ENCODE measurements around the gene CHD5. TPM values are rescaled to one million over a fixed set of nuclear protein-coding genes. Genes with fewer than 3 reads are reported as not detected.
A peak's percentile ranks its signal among the peaks of the same experiment; 100 is the strongest.

Gene CHD5
- total and polyA plus RNA-seq, 2 experiments from 2014 or later = 0.10 to 0.11 TPM

- Histone ChIP-seq H3K27me3 (replicated peaks; ENCODE audit: insufficient read depth) (0 out of 2 replicates have a peak, but pooled peaks cover 4% of the 10 kb centered on the region), H3K79me2 (ENCODE audit: insufficient read depth) (no peaks in the 10 kb centered on the region), H3K9me3 (ENCODE audit: low read depth) (no peaks in the 10 kb centered on the region), H3K4me1 (ENCODE audit: insufficient read depth) (peaks cover 15% of the 10 kb centered on the region; the same call in 1 of the 2 replicates), H3K4me3 (no peak overlapping the region), H2AFZ (no peak overlapping the region), H3K4me2 (ENCODE audit: unreplicated experiment) (no peak overlapping the region), H4K20me1 (ENCODE audit: insufficient read depth) (no peaks in the 10 kb centered on the region), H3K27ac (no peak overlapping the region), H3K9me2 (ENCODE audit: insufficient read depth) (no peaks in the 10 kb centered on the region), H3K36me3 (ENCODE audit: low read depth) (no peaks in the 10 kb centered on the region), H3F3A (ENCODE audit: insufficient read depth) (peaks cover 12% of the 10 kb centered on the region), H3K9ac (no peak overlapping the region)
- WGBS, 2 experiments (ENCODE audit: low coverage in 1 of 2, low lambda C conversion rate in 2 of 2, missing lambda C conversion rate in 2 of 2) = 43 to 56% methylated on average over 2 of the region's 2 CpGs
- TF ChIP-seq EZH2 (IDR thresholded peaks at IDR 0.05; ENCODE audit: insufficient read depth, poor library complexity, severe bottlenecking) = no peak
- TF ChIP-seq EZH2phosphoT487 (IDR thresholded peaks at IDR 0.05; ENCODE audit: insufficient read depth, low read depth) = no peak
- no peak for DNase-seq
- in situ Hi-C loops (cut with MboI) = no loop called here
These were observed 63.1 kb downstream of the CHD5 start for GRCh38 chr1:6117064-6117463.

- H3K4me2 ChIP-seq (ENCODE audit: unreplicated experiment) = no peak overlapping the region
- peaks cover 12% of the 10 kb centered on the region for H3F3A ChIP-seq (ENCODE audit: insufficient read depth)
- DNase-seq = peak; percentile 40
- TF ChIP-seq EZH2 (IDR thresholded peaks at IDR 0.05; ENCODE audit: insufficient read depth, poor library complexity, severe bottlenecking) (no peak), EZH2phosphoT487 (IDR thresholded peaks at IDR 0.05; ENCODE audit: insufficient read depth, low read depth) (no peak)
- H3K27ac ChIP-seq = no peak overlapping the region
- in situ Hi-C loops (cut with MboI) = no loop called here
- no peak overlapping the region for H2AFZ ChIP-seq
- no peaks in the 10 kb centered on the region for H3K9me2 ChIP-seq (ENCODE audit: insufficient read depth)
- no peaks in the 10 kb centered on the region for H3K79me2 ChIP-seq (ENCODE audit: insufficient read depth)
- 33 to 37% methylated on average over 1 of the region's 1 CpG for WGBS, 2 experiments (ENCODE audit: low coverage in 1 of 2, low lambda C conversion rate in 2 of 2, missing lambda C conversion rate in 2 of 2)
- H3K36me3 ChIP-seq (ENCODE audit: low read depth) = no peaks in the 10 kb centered on the region
- H4K20me1 ChIP-seq (ENCODE audit: insufficient read depth) = no peaks in the 10 kb centered on the region
- H3K4me3 ChIP-seq = no peak overlapping the region
- 0 out of 2 replicates have a peak, but pooled peaks cover 4% of the 10 kb centered on the region for H3K27me3 ChIP-seq (replicated peaks; ENCODE audit: insufficient read depth)
- H3K9ac ChIP-seq = no peak overlapping the region
- H3K9me3 ChIP-seq (ENCODE audit: low read depth) = no peaks in the 10 kb centered on the region
- H3K4me1 ChIP-seq (ENCODE audit: insufficient read depth) = peaks cover 15% of the 10 kb centered on the region; the same call in 1 of the 2 replicates
These were observed 64.0 kb downstream of the CHD5 start for GRCh38 chr1:6116137-6116536.

- no peak for TF ChIP-seq EZH2phosphoT487 (IDR thresholded peaks at IDR 0.05; ENCODE audit: insufficient read depth, low read depth)
- no peak for TF ChIP-seq EZH2 (IDR thresholded peaks at IDR 0.05; ENCODE audit: insufficient read depth, poor library complexity, severe bottlenecking)
- Histone ChIP-seq H3K9ac (no peak overlapping the region), H3K4me3 (no peak overlapping the region), H3K27me3 (replicated peaks; ENCODE audit: insufficient read depth) (0 out of 2 replicates have a peak, but pooled peaks cover 4% of the 10 kb centered on the region), H2AFZ (no peak overlapping the region), H3K4me2 (ENCODE audit: unreplicated experiment) (no peak overlapping the region), H3K9me3 (ENCODE audit: low read depth) (no peaks in the 10 kb centered on the region), H4K20me1 (ENCODE audit: insufficient read depth) (no peaks in the 10 kb centered on the region), H3K27ac (no peak overlapping the region), H3K9me2 (ENCODE audit: insufficient read depth) (no peaks in the 10 kb centered on the region), H3F3A (ENCODE audit: insufficient read depth) (peaks cover 12% of the 10 kb centered on the region), H3K36me3 (ENCODE audit: low read depth) (no peaks in the 10 kb centered on the region), H3K4me1 (ENCODE audit: insufficient read depth) (peaks cover 12% of the 10 kb centered on the region; the same call in 1 of the 2 replicates), H3K79me2 (ENCODE audit: insufficient read depth) (no peaks in the 10 kb centered on the region)
- in situ Hi-C loops (cut with MboI) = no loop called here
- WGBS, 2 experiments (ENCODE audit: low coverage in 1 of 2, low lambda C conversion rate in 2 of 2, missing lambda C conversion rate in 2 of 2) = 86 to 90% methylated on average over 13 to 14 of the region's 14 CpGs
- DNase-seq = no peak
These were observed 66.4 kb downstream of the CHD5 start for GRCh38 chr1:6113745-6114144.

GRCh38 chr1:6113116-6113515 is 67.0 kb downstream of the CHD5 start:
- Histone ChIP-seq H2AFZ (no peak overlapping the region), H3K27ac (no peak overlapping the region), H3K9me3 (ENCODE audit: low read depth) (no peaks in the 10 kb centered on the region), H3K79me2 (ENCODE audit: insufficient read depth) (no peaks in the 10 kb centered on the region), H3K4me3 (no peak overlapping the region), H3K9ac (no peak overlapping the region), H3K4me1 (ENCODE audit: insufficient read depth) (peaks cover 6% of the 10 kb centered on the region; the same call in 1 of the 2 replicates), H3K36me3 (ENCODE audit: low read depth) (no peaks in the 10 kb centered on the region), H3K27me3 (replicated peaks; ENCODE audit: insufficient read depth) (0 out of 2 replicates have a peak, but pooled peaks cover 4% of the 10 kb centered on the region), H4K20me1 (ENCODE audit: insufficient read depth) (no peaks in the 10 kb centered on the region), H3K4me2 (ENCODE audit: unreplicated experiment) (no peak overlapping the region), H3K9me2 (ENCODE audit: insufficient read depth) (no peaks in the 10 kb centered on the region), H3F3A (ENCODE audit: insufficient read depth) (peaks cover 12% of the 10 kb centered on the region)
- TF ChIP-seq EZH2 (IDR thresholded peaks at IDR 0.05; ENCODE audit: insufficient read depth, poor library complexity, severe bottlenecking) (no peak), EZH2phosphoT487 (IDR thresholded peaks at IDR 0.05; ENCODE audit: insufficient read depth, low read depth) (no peak)
- 78 to 81% methylated on average over 10 of the region's 10 CpGs for WGBS, 2 experiments (ENCODE audit: low coverage in 1 of 2, low lambda C conversion rate in 2 of 2, missing lambda C conversion rate in 2 of 2)
- no peak for DNase-seq
- in situ Hi-C loops (cut with MboI) = no loop called here

- Histone ChIP-seq H3K27me3 (replicated peaks; ENCODE audit: insufficient read depth) (0 out of 2 replicates have a peak, but pooled peaks cover 4% of the 10 kb centered on the region), H3K79me2 (ENCODE audit: insufficient read depth) (no peaks in the 10 kb centered on the region), H2AFZ (no peak overlapping the region), H3K9me3 (ENCODE audit: low read depth) (no peaks in the 10 kb centered on the region), H3K9ac (no peak overlapping the region), H4K20me1 (ENCODE audit: insufficient read depth) (no peaks in the 10 kb centered on the region), H3K4me1 (ENCODE audit: insufficient read depth) (peaks cover 6% of the 10 kb centered on the region; the same call in 1 of the 2 replicates), H3K4me3 (no peak overlapping the region), H3K36me3 (ENCODE audit: low read depth) (no peaks in the 10 kb centered on the region), H3F3A (ENCODE audit: insufficient read depth) (peaks cover 12% of the 10 kb centered on the region), H3K27ac (no peak overlapping the region), H3K4me2 (ENCODE audit: unreplicated experiment) (no peak overlapping the region), H3K9me2 (ENCODE audit: insufficient read depth) (no peaks in the 10 kb centered on the region)
- no peak for DNase-seq
- WGBS, 2 experiments (ENCODE audit: low coverage in 1 of 2, low lambda C conversion rate in 2 of 2, missing lambda C conversion rate in 2 of 2) = 20 to 27% methylated on average over 5 of the region's 5 CpGs
- TF ChIP-seq EZH2 (IDR thresholded peaks at IDR 0.05; ENCODE audit: insufficient read depth, poor library complexity, severe bottlenecking) = no peak
- in situ Hi-C loops (cut with MboI) = no loop called here
These were observed 67.5 kb downstream of the CHD5 start for GRCh38 chr1:6112690-6113005.

Data from GM23248 (cell line).